ENCODE measurements around the gene EDEM1.

Gene EDEM1

DNA sequence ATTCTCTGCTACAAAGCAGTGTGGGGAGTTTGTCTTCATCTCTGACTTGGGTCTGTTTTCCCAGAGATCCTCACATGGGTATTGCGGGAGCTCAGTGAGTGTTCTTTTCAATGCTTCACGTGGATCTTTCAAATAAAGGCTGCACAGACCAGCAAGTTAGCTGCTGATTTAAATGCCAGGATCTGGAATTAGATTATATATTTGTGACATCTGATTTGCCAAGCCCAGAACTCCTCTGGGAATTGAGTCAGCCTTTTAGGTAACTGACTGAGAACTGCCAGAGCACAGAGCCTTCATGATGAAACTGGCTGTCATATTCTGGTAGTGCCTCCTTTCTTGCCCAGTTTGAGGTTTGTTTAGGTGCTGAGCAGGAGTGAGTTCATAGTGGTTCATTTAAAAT lies 14.7 kb downstream of the EDEM1 start:
- no peak for DNase-seq

DNA sequence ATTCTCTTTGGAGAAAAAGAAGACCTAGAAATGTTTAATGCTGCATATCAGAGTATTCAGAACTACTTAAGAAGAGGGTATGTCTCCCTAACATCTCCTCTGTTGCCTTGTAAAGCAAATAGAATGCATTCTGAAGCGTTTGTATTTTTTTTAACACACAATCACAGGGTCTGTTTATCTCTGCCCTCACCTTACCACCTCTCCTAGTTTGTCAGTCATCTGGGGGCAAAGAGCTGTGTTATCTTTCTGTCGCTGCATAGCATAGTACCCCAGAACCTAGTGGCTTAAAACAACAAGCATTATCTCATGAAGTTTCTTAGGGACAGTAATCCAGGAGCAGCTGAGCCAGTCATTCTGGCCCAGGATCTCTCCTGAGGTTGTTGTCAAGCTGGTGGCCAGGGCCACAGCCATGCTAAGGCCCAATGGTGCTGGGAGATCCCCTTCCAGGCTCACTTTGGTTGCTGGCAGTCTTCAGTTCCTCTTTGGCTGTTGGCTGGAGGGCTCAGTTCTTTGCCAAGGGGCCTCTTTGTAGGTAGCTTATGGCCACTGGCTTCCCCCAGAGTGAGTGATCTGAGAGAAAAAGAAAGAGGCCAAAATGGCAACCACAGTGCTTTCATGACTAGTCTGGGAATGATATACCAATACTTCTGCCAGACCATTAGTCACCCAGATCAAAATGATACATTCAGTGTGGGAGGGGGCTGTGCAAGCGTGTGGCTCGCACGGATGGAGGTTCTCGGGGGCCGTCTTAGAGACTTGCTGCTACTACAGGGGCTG lies 17.8 kb downstream of the EDEM1 start:
- DNase-seq = no peak

DNA sequence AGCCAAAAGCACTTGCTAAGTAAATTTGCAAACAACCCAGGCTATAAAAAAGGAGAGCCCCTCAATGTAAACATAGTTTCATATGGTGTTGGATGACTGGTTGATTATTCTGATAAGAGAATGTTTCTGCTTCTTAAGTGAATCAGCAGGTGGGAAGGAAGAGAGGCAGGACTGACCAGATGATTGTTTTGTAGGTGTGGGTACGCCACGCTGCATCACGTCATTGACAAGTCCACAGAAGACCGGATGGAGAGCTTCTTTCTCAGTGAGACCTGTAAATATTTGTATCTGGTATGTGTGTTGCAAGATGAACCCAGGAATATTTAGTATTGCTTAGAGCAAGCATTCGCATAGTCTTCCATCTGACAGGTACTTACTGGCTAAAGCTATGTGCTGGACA lies 23.4 kb downstream of the EDEM1 start:
- DNase-seq = no peak

DNA sequence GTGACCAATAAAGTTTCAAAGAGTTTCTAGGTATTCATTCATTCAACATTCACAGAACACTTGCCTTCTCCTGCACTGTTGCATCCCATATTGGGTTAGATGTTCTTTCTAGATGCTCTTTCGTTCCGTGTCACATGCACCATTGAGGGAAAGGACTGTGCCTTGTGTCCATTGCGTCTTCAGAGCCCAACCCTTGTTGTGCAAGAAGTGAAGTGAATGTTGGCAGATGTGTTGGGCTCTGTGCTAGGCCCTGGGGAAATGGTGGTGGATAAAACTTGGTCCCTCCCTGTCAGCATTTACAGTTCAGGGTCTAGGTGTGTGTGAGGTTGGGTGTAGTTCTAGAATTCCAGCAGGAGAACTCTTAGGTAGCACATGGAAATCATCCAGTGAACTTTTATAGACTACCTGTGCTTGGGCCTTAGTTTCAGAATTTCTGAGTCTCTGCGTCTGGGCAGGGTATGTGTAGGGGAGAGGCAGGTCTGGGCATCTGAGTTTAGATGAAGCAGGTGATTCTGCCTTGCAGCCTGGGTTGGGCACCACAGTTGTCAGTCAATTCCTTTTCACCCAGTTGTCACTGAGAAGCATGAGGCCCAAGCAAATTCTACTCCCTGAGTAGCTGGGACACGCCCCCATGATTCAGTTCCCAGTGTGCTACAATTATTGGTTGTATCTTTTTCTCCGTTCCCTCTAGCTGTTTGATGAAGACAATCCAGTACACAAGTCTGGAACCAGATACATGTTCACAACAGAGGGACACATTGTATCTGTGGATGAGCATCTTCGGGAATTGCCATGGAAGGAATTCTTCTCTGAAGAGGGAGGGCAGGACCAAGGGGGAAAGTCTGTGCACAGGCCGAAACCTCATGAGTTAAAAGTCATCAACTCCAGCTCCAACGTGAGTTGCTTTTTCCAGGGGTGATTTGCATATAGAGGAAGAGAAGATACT lies 25.4 kb downstream of the EDEM1 start:
- no peak for DNase-seq

DNA sequence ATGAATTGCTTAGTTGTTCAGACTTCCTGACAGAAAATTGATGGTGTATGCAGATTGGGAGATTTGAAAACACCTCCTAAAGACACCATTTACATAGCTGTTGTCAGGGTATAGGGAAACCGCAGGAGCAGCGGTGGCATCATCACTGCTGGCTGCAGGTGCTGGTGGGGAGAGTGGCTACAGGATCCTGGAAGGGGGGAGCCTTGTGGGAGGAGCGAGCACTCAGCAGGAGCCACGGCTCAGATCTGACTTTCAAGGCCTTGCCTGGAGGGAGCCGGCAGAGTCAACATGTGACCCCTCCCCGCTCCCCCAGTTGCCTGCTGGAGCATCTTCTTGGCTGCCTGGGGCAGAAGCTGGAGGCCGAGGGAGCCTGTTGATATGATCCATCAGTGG lies 26.1 kb downstream of the EDEM1 start:
- no peak for DNase-seq

DNA sequence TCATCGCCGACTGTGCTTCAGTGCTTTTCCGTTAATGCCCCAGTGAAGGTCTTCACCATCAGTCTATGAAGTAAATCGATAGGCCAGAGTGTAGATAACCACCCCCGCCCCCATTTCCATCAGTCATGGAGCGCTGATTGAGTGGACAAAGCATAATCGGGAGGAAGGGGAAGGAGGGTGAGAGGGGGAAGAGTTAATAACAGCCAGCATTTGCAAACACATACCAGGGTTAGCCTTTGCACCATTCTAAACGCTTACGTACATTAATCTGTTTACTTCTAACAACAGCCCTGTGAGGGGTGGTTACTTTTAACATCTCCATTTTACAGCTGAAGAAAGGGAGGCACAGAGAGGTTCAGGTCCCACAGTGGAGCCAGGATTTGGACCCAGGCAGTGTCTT lies 26.8 kb downstream of the EDEM1 start:
- no peak for DNase-seq

DNA sequence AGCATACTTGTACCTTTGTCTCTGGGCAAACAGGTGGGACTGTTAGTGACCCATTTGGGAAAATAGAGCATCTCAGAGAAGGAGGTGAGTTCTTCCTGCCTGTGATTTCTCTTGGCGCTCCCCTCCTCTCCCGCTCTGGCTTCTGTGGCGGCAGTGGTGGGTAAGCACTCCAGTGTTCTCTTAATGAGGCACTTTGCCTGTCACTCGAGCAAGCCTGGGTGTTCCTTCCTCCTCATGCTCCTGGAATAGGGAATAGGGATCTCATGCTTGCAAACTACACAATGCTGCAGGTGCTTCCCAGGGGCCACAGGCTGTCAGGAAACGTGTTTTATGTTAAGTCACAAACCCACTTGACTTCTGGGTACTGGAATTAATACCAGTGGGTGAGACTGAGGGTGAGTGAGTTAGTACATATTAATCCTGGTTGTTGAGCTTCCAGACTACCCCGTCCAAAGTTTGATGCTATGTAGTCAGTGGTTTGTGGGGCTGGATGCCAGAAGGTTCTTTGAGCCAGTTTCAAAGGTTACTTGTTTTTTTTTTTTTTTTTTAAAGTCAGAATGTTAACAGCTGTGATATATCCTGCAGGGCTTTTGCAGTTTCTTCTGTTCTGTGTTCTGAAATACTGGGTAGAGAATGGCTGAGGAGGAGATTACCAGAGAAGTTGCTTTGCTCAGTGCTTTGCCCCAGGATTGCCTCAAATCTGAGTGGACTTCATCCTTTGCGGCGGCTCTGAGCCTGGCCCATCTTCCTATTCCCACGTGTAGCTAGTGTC lies 30.5 kb downstream of the EDEM1 start:
- DNase-seq = no peak

DNA sequence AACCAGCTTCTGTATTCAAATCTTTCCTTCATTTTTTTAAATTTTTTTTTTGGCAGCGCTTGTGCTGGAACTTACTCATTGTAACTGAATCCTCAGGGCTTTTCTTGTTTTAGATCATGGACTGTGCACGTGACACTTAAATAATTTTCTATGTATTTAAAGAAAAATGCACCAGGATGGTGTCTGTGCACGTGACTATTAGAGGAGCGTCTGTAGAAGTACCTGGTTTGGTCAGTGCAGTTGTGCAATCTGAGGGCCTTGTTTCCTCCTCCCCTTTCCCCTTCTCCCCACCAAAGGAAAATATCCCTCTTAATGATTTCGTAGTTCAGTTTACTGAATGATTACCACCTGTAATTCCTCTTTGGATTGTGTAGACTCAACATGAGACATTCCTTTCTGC lies 31.3 kb downstream of the EDEM1 start:
- DNase-seq = no peak

DNA sequence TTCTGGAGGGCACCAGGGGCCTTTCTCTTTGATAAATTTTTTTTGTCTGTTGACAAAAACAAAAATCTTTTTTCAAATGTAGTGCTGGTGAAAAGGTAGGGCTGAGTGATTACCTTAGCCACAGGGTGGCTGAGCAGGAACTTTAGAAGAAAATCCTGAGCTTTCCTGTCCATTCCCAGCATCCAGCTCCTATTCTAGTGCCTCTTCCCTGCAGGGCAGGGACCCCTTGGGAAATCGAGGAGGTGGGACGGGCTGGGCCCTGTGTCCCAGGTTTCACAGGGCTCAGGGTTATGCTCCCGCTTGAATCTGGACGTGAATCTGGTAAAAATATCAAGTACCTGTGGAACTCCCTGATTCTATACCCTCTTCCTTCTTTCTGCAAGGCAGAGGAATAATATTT lies 31.7 kb downstream of the EDEM1 start:
- DNase-seq = no peak

DNA sequence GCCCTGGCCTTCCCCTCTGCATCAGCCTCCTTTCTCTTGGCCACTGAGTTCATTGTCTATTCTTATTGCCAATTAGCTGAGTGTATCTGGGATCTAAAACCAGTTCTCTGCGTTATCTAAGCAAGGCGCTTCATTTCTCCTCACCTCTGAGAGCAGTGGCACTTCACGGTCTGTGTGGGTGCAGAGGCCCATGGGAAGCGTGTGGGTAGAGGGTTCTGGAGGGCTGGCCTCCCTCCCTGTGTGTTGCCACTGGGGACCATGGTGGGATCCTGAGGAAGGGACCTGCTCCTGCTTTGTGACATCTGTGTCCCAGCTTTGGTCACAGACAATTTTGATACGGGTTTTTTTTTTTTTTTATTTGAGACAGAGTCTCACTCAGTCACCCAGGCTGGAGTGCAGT lies 32.7 kb downstream of the EDEM1 start:
- no peak for DNase-seq

DNA sequence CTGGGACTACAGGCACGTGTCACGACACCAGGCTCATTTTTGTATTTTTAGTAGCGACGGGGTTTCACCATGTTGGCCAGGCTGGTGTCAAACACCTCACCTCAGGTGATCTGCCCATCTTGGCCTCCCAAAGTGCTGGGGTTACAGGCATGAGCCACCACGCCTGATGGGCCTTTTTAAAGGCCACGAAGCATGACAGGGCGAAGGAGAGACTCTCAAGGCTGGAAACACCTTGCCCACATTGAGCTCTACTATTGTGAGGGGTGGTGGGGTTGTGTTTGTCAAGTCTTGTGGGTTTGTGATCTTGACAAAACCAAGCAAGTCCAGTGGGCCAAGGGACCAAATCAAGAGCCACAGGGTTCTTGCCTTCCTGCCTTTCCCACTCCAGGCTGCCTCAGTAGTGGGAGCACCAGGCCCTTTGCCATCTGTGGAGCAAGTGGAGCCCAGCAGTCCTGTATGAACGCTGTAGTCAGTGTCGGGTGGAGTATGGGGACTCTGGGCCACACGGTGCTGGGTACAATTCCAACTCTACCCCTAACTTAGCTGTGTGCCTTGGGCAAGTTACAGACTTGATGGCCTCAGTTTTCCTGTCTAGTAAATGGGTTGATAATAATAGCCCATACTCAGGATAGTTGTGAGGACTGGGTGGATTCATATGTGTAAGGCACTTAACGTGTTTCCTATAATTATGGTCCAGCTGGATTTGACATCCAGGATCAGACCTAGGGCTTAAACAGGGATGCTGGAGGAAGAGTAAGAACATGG lies 33.3 kb downstream of the EDEM1 start:
- DNase-seq = no peak

DNA sequence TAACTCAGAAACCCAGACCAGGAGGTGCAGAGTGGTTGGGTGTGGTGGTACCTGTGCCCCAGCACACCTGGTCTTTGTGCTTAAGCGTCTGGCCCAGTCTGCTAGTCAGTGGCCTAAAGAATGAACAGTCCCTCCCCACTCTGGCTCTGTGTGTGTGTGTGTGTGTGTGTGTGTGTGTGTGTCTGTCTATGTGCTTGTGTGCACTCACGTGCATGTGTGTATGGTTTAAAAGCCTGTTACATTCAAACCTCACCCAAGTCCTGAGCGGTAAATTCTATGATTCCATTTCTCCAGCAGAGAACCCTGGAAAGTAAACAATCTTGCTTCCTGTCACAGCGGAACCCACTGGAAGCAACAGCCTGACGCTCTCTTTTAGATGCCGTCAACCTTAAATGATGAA lies 34.2 kb downstream of the EDEM1 start:
- DNase-seq = no peak

DNA sequence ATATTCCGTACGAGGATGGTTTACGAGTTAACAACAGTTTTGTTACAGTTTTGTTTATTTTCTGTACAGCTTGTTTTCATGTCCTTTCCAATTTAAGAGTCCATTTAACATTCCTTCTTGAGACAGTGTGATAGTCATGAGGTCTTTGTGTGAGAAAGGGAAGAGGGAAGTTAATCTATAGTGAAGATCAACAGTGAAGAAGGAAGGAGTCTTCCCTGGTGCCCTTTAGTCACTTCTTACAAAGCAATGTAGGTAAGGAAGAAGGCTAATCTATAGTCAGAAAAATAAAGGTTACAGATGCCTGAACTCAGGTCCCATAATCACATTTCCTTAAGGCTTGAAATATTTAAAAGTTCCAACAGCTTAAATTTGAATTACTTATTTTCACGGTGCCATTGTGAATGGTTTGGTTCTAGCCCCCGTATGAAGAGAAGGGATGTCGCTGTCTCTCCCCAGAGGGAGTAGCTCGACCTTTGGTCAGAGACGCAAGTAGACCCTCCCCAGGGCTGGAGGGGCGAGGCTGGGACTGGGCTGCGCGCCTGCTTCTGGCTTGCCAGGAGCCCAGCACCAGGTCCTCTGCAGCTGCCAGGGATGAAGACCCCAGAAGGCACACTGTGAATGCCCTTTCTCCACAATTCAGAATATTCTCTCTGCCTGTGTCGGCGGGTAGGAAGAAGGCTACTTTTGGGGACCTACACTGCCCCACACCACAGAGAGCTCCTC lies 34.9 kb downstream of the EDEM1 start:
- DNase-seq = no peak

DNA sequence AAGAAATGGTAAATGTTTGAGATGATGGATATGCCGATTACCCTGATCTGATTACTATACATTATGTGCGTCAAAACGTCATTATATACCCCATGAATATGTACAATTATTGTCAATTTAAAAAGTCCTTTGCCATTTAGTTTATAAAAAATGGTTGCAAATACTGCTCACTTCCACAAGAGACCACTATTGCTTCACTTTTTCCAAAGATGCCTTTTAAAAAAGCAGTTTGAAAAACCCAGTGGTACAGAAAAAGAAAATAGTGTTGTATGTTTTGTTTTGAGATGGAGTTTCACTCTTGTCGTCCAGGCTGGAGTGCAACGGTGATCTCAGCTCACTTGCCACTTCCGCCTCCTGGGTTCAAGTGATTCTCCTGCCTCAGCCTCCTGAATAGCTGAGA lies 39.3 kb downstream of the EDEM1 start:
- peak; percentile 6 to 28 for DNase-seq

DNA sequence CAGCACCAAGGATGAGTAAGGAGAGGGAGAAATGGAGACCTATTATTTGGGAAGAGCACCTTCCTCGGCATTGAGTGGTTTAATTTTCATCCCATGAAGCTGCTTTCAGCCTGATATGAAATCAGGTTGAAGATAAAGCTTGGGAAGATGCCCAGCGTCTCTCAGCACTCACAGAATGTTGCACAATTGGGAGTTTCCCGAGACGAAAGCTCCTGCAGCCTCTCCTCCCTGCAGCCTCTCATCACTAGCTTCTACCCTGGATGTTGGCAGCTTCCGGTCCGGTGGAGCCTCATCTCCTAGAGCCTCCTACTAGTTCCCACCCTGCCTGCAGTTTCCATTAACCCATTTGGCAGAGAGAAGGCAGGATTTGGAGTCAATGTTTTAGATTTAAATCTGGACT lies 40.3 kb downstream of the EDEM1 start:
- DNase-seq = no peak

DNA sequence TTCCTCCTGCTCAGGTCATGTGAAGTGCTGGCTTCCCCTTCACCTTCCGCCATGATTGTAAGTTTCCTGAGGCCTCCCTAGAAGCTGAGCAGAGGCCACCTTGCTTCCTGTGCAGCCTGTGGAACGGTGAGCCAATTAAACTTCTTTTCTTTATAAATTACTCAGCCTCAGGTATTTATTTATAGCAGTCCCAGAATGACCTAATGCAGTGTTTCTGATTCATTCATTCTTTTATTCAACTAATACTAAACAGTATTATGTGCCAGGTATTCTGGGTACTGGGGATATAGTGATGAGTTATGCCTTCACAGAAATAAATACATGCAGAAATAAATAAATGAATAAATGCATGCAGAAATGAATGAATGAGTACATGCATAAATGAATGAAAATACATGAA lies 41.9 kb downstream of the EDEM1 start:
- no peak for DNase-seq

DNA sequence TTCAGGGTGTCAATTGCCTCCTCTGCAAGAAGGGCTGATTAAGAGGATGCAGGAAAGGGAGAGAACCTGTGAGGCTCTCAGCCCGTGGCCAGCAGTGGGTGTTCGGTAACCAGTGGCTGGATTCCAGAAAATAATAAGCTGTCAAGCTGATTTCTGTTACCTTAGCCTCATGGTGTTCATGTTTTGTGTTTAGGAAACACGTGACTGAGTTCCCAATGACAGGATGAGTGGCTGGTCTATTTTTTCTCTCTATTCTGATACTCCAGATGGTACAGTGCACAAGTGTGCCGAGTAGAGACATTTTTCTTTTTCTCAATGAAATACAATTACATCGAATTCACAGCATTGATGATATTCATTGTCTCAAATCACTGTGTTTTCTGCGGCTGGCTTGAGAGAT lies 43.6 kb downstream of the EDEM1 start:
- DNase-seq = peak; percentile 62 to 81

DNA sequence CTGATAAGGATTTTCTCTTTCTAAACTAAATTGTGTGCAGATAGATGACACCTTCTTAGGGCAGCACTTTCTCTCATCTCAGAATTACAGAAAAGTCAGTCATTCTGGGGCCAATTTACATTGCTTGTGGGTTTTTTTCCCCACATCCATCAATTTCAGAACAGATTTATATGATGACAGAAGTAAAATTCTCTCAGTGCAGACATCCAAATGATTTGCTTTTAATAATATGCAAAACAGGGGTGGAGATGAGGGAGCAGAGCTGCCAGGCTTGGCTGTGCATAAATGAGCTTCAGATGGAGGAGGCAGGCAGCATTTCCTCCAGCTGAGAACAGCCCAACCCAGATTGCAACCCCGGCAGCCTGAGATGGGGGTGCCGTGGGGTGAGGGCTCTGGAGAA lies 44.0 kb downstream of the EDEM1 start:
- no peak for DNase-seq

DNA sequence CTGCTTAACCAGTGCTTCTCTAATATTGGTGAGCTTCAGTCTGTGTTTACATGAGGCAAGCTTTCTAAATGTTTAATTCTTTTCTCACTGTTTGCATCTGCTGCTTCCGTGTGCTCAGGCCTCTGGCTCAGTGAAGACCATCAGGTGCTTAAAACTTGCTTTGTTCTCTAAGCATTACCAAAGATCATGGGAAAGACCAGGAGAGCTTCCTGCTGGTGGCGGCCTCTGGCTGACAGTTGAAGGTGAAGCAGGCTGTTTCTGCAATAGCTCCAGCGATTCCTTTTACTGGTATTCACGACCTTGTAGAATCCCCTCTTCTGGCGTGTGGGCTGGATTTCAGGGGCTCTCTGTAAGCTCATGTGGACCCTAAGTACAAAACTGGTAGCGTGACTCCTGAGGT lies 45.1 kb downstream of the EDEM1 start:
- DNase-seq = no peak

DNA sequence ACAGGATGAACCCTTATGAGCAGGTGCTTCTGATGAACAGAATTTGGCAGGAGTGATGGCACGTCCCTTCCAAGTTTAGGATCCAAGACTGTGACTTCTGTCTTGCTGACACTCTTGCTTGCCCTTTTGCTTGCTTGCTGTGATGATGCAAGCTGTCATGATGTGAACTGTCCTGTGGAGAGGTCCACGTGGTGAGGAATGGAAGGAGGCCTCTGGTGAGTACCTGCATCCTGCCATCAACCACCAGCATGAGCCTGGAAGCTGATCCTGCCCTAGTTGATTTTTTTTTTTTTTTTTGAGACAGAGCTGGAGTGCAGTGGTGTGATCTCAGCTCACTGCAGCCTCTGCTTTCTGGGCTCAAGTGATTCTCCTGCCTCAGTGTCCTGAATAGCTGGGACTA lies 45.5 kb downstream of the EDEM1 start:
- DNase-seq = no peak

DNA sequence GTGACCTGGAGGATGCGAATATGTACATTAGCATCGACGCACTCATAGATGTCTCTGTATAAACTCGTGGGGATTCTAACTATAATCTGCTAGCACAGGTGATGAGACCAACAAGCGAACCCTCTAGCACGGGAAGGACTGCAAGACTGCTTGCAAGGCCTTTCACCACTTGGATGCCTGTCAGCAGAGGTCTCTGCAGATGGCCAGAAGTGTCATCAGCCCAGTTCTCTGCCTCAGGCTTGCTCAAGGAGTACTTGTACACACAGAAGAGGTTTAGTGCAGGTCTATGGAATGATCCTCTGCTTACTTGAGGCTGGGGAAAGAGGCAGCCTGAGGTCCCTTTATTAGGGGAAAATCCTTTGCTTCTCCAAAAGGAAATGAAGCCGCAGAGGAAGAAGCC lies 48.1 kb downstream of the EDEM1 start:
- DNase-seq = no peak

DNA sequence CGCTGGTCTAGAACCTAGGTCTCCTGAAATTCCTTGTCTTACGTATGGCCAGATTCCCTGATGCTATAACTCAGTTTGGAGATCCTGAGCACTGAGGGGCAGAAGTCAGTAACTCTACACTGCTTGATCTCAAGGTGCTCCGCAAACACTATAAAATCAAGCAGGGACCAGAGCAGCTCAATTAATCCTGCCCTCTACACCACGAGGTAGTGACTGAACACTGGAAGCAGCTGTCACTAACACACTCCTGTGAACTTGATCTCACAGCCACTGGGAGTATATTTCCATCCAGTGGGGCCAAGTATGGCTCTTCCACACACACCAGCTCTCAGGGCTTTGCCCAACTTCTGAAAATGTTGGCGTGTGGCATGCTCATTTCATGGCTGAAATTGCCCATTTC lies 51.0 kb downstream of the EDEM1 start:
- peak; percentile 65 to 88 for DNase-seq

Data from NCI-H524 (cell line).